Adrenal gland (tissue), 5 donors: ENCODE results near the gene ERGIC2.

Experiments
- POLR2A ChIP-seq, 2 donors: fragments of 450-650 bp; IDR thresholded peaks; one replicate each; pipeline ENCODE4 v1.6.1; 2017; ENCODE audit warnings: antibody characterized with exemption in 2 of 2, mild to moderate bottlenecking in 2 of 2, moderate library complexity in 1 of 2
- TF ChIP-seq, protein P1 (sequence below), 6 experiments: fragments of 450-650 bp in 4 of 6; fragments of 200-600 bp in 2 of 6; sonication (generic) in 1 of 6; IDR thresholded peaks; 1 replicate in 5 of 6; 2 replicates in 1 of 6; pipeline versions ENCODE4 v1.5.1 to v1.8.0; 2016 to 2021; ENCODE audit warnings: antibody characterized with exemption in 6 of 6, mild to moderate bottlenecking in 2 of 6, moderate library complexity in 1 of 6
- donor health status: DM: no; HTN: no; CAD: no.

DNA sequence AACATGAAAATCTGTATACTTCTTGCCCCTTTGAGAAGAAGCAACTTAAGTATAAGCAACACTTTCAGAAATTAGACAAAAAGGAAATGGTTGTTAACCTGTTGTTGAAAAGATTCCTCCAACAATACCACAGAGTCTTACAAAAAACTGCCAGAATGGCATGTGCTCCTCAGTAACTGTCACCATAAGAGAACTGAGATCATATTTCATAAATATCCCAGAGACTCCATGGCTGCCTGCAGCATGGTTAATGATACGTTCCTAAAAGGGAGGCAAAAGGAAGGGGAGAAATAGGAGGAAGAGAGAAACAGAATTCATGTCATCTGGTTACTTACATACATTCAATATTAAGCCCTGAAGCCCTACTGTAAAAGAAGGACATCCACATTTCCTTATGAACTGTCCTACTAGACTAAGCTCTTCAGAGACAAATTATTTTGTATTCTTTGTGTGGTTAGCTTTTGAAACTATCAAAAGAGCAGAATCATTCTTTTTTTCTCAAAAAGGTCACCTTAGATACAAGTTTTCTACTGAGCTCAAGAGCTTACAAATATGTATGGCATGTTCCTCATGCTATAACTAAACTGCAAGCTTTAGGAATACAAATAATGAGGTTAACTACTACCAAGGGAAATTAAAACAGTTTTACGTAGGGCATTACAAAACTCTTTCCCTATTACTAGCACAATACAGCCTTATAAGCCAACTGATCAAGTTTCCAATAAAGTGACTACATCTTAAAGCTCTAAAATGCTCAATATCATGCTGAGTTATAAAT is 37.8 kb downstream of the ERGIC2 start:
- TF ChIP-seq, protein P1, sequence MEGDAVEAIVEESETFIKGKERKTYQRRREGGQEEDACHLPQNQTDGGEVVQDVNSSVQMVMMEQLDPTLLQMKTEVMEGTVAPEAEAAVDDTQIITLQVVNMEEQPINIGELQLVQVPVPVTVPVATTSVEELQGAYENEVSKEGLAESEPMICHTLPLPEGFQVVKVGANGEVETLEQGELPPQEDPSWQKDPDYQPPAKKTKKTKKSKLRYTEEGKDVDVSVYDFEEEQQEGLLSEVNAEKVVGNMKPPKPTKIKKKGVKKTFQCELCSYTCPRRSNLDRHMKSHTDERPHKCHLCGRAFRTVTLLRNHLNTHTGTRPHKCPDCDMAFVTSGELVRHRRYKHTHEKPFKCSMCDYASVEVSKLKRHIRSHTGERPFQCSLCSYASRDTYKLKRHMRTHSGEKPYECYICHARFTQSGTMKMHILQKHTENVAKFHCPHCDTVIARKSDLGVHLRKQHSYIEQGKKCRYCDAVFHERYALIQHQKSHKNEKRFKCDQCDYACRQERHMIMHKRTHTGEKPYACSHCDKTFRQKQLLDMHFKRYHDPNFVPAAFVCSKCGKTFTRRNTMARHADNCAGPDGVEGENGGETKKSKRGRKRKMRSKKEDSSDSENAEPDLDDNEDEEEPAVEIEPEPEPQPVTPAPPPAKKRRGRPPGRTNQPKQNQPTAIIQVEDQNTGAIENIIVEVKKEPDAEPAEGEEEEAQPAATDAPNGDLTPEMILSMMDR (IDR thresholded peaks at IDR 0.05), result no peak
- TF ChIP-seq POLR2A (IDR thresholded peaks at IDR 0.05), result no peak
